SK-N-SH treated with all-trans-retinoic acid at 6 μM for 48 hours (cell line): ENCODE measurements around the gene RDH14.

Experiments
- ESRRG ChIP-seq: fragments of 250-450 bp; sonication (Bioruptor Pico); IDR thresholded peaks from 2 replicates; pipeline ENCODE4 v1.6.1; 2021; ENCODE audit warnings: mild to moderate bottlenecking
- TCF4 ChIP-seq: fragments of 250-450 bp; sonication (Bioruptor Pico); IDR thresholded peaks from 2 replicates; pipeline ENCODE4 v1.8.0; 2021; ENCODE audit warnings: mild to moderate bottlenecking, moderate library complexity, borderline replicate concordance
- ZNF565 ChIP-seq: fragments of 450-650 bp; formaldehyde crosslinking; conservative IDR thresholded peaks from 2 replicates; pipeline ENCODE4 v1.5.0; 2020; ENCODE audit warnings: low read depth, mild to moderate bottlenecking, moderate library complexity
- ZNF70 ChIP-seq: fragments of 450-650 bp; formaldehyde crosslinking; IDR thresholded peaks from 2 replicates; pipeline ENCODE4 v1.5.0; 2020; ENCODE audit warnings: mild to moderate bottlenecking, moderate library complexity
- TF ChIP-seq, protein P1 (sequence below): fragments of 250-450 bp; sonication (Bioruptor Pico); IDR thresholded peaks from 2 replicates; pipeline ENCODE4 v1.8.0; 2020; ENCODE audit warnings: mild to moderate bottlenecking, moderate library complexity, borderline replicate concordance
- TF ChIP-seq, protein P2 (sequence below): fragments of 250-450 bp; sonication (Bioruptor Pico); IDR thresholded peaks from 2 replicates; pipeline ENCODE4 v1.8.0; 2021; ENCODE audit warnings: low read depth, mild to moderate bottlenecking, moderate library complexity, borderline replicate concordance

DNA sequence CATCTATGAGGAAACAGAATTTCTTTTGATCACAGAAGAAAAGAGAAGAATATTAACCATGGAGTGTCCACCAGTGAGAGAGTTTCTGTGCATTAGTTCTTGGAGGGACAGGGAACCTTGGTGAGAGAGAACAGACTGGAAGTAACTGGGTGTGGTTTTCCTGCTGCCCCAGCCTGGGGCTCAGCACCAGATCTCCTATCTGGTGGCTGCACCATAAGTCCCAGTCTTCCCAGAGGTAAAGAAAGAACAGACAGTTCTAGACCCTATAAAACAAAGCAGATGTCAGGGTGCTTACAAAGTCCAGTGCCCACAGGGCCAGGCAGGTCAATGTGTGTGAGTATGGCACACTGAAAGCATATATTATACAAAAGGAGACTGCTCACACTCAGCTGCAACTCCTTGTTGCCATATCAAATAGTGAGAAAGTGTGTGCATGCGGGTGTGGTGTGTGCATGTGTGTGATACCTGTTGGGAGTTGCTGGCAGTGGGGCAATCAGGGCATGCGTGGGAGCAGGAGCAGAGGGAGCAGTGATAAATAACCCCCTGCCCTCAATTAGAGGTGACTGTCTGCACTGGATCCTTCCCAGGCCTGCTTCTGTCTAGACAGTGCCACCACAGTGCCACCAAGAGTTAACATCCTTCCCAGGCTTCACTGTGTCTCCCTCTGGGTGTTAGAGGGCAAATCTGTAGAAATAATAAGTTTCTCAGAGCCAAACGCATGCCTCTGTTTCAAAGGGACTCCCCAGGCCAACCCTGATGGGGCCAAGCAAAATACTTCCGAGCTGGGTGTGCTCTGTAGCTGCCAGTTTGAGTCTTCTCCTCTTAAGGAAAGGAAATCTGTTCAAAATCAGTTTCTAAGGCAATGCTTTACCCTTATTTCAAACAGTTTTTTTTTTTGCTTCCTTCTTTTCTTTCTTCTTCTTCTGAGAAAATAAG lies 45.7 kb downstream of the RDH14 start:
- TF ChIP-seq ZNF70 (CRISPR knock-in tag) = no peak
- no peak for TF ChIP-seq TCF4 (CRISPR knock-in tag)
- TF ChIP-seq, protein P1, sequence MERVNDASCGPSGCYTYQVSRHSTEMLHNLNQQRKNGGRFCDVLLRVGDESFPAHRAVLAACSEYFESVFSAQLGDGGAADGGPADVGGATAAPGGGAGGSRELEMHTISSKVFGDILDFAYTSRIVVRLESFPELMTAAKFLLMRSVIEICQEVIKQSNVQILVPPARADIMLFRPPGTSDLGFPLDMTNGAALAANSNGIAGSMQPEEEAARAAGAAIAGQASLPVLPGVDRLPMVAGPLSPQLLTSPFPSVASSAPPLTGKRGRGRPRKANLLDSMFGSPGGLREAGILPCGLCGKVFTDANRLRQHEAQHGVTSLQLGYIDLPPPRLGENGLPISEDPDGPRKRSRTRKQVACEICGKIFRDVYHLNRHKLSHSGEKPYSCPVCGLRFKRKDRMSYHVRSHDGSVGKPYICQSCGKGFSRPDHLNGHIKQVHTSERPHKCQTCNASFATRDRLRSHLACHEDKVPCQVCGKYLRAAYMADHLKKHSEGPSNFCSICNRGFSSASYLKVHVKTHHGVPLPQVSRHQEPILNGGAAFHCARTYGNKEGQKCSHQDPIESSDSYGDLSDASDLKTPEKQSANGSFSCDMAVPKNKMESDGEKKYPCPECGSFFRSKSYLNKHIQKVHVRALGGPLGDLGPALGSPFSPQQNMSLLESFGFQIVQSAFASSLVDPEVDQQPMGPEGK (CRISPR knock-in tag) = no peak
- TF ChIP-seq ESRRG = no peak
- TF ChIP-seq, protein P2, sequence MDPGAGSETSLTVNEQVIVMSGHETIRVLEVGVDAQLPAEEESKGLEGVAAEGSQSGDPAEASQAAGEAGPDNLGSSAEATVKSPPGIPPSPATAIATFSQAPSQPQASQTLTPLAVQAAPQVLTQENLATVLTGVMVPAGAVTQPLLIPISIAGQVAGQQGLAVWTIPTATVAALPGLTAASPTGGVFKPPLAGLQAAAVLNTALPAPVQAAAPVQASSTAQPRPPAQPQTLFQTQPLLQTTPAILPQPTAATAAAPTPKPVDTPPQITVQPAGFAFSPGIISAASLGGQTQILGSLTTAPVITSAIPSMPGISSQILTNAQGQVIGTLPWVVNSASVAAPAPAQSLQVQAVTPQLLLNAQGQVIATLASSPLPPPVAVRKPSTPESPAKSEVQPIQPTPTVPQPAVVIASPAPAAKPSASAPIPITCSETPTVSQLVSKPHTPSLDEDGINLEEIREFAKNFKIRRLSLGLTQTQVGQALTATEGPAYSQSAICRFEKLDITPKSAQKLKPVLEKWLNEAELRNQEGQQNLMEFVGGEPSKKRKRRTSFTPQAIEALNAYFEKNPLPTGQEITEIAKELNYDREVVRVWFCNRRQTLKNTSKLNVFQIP = no peak
- TF ChIP-seq ZNF565 = no peak
